Measurements from ENCODE around the gene CHEK2. TPM values are rescaled to one million over a fixed set of nuclear protein-coding genes. Genes with fewer than 3 reads are reported as not detected.

Gene CHEK2
- total RNA-seq = 29.8 and 32.7 TPM in 2 replicates

- Mint-ChIP-seq H3K4me1 (peaks cover 25% of the 10 kb centered on the region), H3K9me3 (no peaks in the 10 kb centered on the region), H3K36me3 (ENCODE audit: low read depth) (peaks cover 20% of the 10 kb centered on the region), H3K27ac (peak within 1 kb of the TSS; percentile 86), H3K27me3 (no peaks in the 10 kb centered on the region), H3K4me3 (peak within 1 kb of the TSS; percentile 92)
- DNase-seq = peak; percentile 99
- intact Hi-C loops (cut with micrococcal nuclease) = loop anchor here (1.0 to 5.0 kb wide), 5 partner anchors 30 to 825 kb away; partner anchors contain the start of genes CCDC117, PITPNB and XBP1
Observed at GRCh38 chr22:28741785-28742561, at the start of gene CHEK2, which contains the start of gene HSCB. Gene CHEK2 (minus strand): TSS chr22:28741820. CDS start chr22:28734721, 7,099 bp downstream. Gene HSCB (plus strand): TSS chr22:28742039. CDS start chr22:28742096, 57 bp downstream.

- no peak for DNase-seq
- H3K27ac Mint-ChIP-seq = no peak overlapping the region
- no peaks in the 10 kb centered on the region for H3K9me3 Mint-ChIP-seq
- intact Hi-C loops (cut with micrococcal nuclease) = no loop called here
- peaks cover 46% of the 10 kb centered on the region for H3K36me3 Mint-ChIP-seq (ENCODE audit: low read depth)
- no peaks in the 10 kb centered on the region for H3K27me3 Mint-ChIP-seq
- H3K4me1 Mint-ChIP-seq = peaks cover 44% of the 10 kb centered on the region
- H3K4me3 Mint-ChIP-seq = no peak overlapping the region
Observed at GRCh38 chr22:28791124-28791523, 49.5 kb upstream of the CHEK2 start.

GRCh38 chr22:28788601-28789000 lies 47.0 kb upstream of the CHEK2 start:
- Mint-ChIP-seq H3K27ac (no peak overlapping the region), H3K4me3 (no peak overlapping the region)
- intact Hi-C loops (cut with micrococcal nuclease) = no loop called here

GRCh38 chr22:28783786-28784671 lies 42.4 kb upstream of the CHEK2 start:
- Mint-ChIP-seq H3K4me3 (no peak overlapping the region), H3K27me3 (no peaks in the 10 kb centered on the region), H3K9me3 (no peaks in the 10 kb centered on the region), H3K36me3 (ENCODE audit: low read depth) (peaks cover 54% of the 10 kb centered on the region), H3K27ac (peak overlapping the region; percentile 20), H3K4me1 (peaks cover 21% of the 10 kb centered on the region)
- intact Hi-C loops (cut with micrococcal nuclease) = no loop called here
- DNase-seq = no peak

More at GRCh38 chr22:28788601-28789000, 47.0 kb upstream of the CHEK2 start:
- H3K4me1 Mint-ChIP-seq = peaks cover 27% of the 10 kb centered on the region
- DNase-seq = no peak
- no peaks in the 10 kb centered on the region for H3K9me3 Mint-ChIP-seq
- H3K27me3 Mint-ChIP-seq = no peaks in the 10 kb centered on the region
- peaks cover 47% of the 10 kb centered on the region for H3K36me3 Mint-ChIP-seq (ENCODE audit: low read depth)

- DNase-seq = no peak
- no peak overlapping the region for H3K27ac Mint-ChIP-seq
- intact Hi-C loops (cut with micrococcal nuclease) = no loop called here
- no peak overlapping the region for H3K4me3 Mint-ChIP-seq
- peaks cover 27% of the 10 kb centered on the region for H3K4me1 Mint-ChIP-seq
- H3K9me3 Mint-ChIP-seq = no peaks in the 10 kb centered on the region
- H3K27me3 Mint-ChIP-seq = no peaks in the 10 kb centered on the region
- H3K36me3 Mint-ChIP-seq (ENCODE audit: low read depth) = peaks cover 58% of the 10 kb centered on the region
Observed at GRCh38 chr22:28780296-28780695, 38.7 kb upstream of the CHEK2 start.

GRCh38 chr22:28779833-28780232 lies 38.2 kb upstream of the CHEK2 start:
- H3K27me3 Mint-ChIP-seq = no peaks in the 10 kb centered on the region
- intact Hi-C loops (cut with micrococcal nuclease) = no loop called here

GRCh38 chr22:28774378-28774777 lies 32.8 kb upstream of the CHEK2 start:
- intact Hi-C loops (cut with micrococcal nuclease) = loop anchor here (5.0 kb wide), 2 partner anchors 38 to 172 kb away; no protein-coding TSS in a partner anchor
- peak overlapping the region; percentile 45 for H3K27ac Mint-ChIP-seq
- no peaks in the 10 kb centered on the region for H3K9me3 Mint-ChIP-seq
- peak overlapping the region; percentile 89 for H3K4me3 Mint-ChIP-seq
- peaks cover 4% of the 10 kb centered on the region for H3K27me3 Mint-ChIP-seq
- peaks cover 27% of the 10 kb centered on the region for H3K4me1 Mint-ChIP-seq
- peaks cover 34% of the 10 kb centered on the region for H3K36me3 Mint-ChIP-seq (ENCODE audit: low read depth)
- DNase-seq = no peak

More at GRCh38 chr22:28779833-28780232, 38.2 kb upstream of the CHEK2 start:
- no peak overlapping the region for H3K4me3 Mint-ChIP-seq
- H3K36me3 Mint-ChIP-seq (ENCODE audit: low read depth) = peaks cover 56% of the 10 kb centered on the region
- DNase-seq = no peak
- no peaks in the 10 kb centered on the region for H3K9me3 Mint-ChIP-seq
- peaks cover 27% of the 10 kb centered on the region for H3K4me1 Mint-ChIP-seq
- H3K27ac Mint-ChIP-seq = no peak overlapping the region

GRCh38 chr22:28773461-28773867 lies 31.8 kb upstream of the CHEK2 start:
- DNase-seq = no peak
- H3K27me3 Mint-ChIP-seq = peaks cover 4% of the 10 kb centered on the region
- peaks cover 31% of the 10 kb centered on the region for H3K36me3 Mint-ChIP-seq (ENCODE audit: low read depth)
- H3K27ac Mint-ChIP-seq = peak overlapping the region; percentile 96
- peaks cover 25% of the 10 kb centered on the region for H3K4me1 Mint-ChIP-seq
- H3K9me3 Mint-ChIP-seq = no peaks in the 10 kb centered on the region
- H3K4me3 Mint-ChIP-seq = peak overlapping the region; percentile 89
- intact Hi-C loops (cut with micrococcal nuclease) = loop anchor here (1.0 to 5.0 kb wide), 4 partner anchors 26 to 171 kb away; no protein-coding TSS in a partner anchor

- intact Hi-C loops (cut with micrococcal nuclease) = loop anchor here (1.0 to 5.0 kb wide), 6 partner anchors 26 to 171 kb away; partner anchors contain the start of gene HSCB
- H3K36me3 Mint-ChIP-seq (ENCODE audit: low read depth) = peaks cover 26% of the 10 kb centered on the region
- no peaks in the 10 kb centered on the region for H3K9me3 Mint-ChIP-seq
- peak within 1 kb of the TSS; percentile 89 for H3K4me3 Mint-ChIP-seq
- DNase-seq = peak; percentile 98
- H3K4me1 Mint-ChIP-seq = peaks cover 22% of the 10 kb centered on the region
- peaks cover 4% of the 10 kb centered on the region for H3K27me3 Mint-ChIP-seq
- H3K27ac Mint-ChIP-seq = peak within 1 kb of the TSS; percentile 96
Observed at GRCh38 chr22:28772633-28773460, 31.2 kb upstream of the CHEK2 start, which contains the start of gene CCDC117. Gene CCDC117 (plus strand): TSS chr22:28772695. CDS start chr22:28772850, 155 bp downstream.

GRCh38 chr22:28771195-28771791 lies 29.7 kb upstream of the CHEK2 start:
- Mint-ChIP-seq H3K9me3 (no peaks in the 10 kb centered on the region), H3K4me1 (peaks cover 21% of the 10 kb centered on the region), H3K27ac (no peak overlapping the region), H3K36me3 (ENCODE audit: low read depth) (peaks cover 21% of the 10 kb centered on the region), H3K4me3 (no peak overlapping the region), H3K27me3 (peaks cover 5% of the 10 kb centered on the region)
- DNase-seq = no peak
- intact Hi-C loops (cut with micrococcal nuclease) = loop anchor here (5.0 kb wide), 2 partner anchors 41 to 169 kb away; no protein-coding TSS in a partner anchor

GRCh38 chr22:28769394-28770085 lies 27.9 kb upstream of the CHEK2 start:
- H3K9me3 Mint-ChIP-seq = no peaks in the 10 kb centered on the region
- no peak overlapping the region for H3K4me3 Mint-ChIP-seq
- peaks cover 7% of the 10 kb centered on the region for H3K27me3 Mint-ChIP-seq
- H3K27ac Mint-ChIP-seq = no peak overlapping the region
- no peak for DNase-seq
- H3K36me3 Mint-ChIP-seq (ENCODE audit: low read depth) = peaks cover 8% of the 10 kb centered on the region
- intact Hi-C loops (cut with micrococcal nuclease) = loop anchor here (5.0 kb wide), 2 partner anchors 43 to 167 kb away; no protein-coding TSS in a partner anchor
- H3K4me1 Mint-ChIP-seq = peaks cover 10% of the 10 kb centered on the region
